Measurements from ENCODE around the gene RAB24. TPM values are rescaled to one million over a fixed set of nuclear protein-coding genes. Genes with fewer than 3 reads are reported as not detected.

The RAB24 gene
- 22.1 and 25.9 TPM in 2 replicates for total RNA-seq
- polyA plus RNA-seq = 27.9 and 34.2 TPM in 2 replicates
- polyA plus RNA-seq (2012) = 30.7 and 30.9 TPM in 2 replicates
- polyA minus RNA-seq (ENCODE audit: low replicate concordance) = 4.0 and 13.4 TPM in 2 replicates

DNA sequence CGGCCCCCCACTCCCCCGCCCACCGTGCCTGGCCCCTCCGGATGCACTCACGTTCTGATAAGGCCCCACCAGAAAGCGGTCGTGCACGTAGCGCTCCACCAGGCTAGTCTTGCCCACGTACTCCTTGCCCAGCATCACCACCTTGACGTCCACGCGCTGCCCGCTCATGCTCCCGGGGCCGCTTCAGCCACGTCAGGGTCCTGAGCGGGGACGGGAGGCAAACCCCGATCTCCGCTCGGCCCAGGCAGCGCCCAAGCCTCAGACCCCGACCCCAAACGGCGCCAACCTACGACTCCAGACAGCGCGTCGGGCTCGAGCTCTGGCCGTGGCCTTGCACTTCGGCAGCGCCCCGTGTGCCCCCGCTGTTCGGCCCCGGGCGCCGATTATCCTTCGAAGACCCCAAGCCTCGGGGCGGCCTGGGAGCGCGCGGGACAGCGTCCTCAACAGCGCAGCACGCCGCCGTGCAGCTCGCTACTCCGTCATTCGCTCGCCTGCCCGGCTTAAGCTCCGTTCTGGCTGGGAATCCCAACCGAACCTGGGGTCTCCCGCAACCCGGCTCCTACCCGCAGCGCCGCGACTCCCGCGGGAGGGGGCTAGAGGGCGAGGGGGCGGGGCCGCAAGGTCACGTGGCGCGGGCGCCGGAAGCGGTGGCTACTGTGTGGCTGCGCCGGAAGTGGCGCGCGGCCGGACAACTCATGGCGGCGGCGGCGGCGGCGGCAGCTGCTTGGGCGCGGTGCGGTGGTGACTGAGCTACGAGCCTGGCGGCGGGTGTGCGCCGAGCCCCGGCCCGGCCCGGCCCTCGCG is at the start of gene RAB24, which contains the start of gene PRELID1:
TSS of gene RAB24 (minus strand) at position 599 of the 804 bp plus-strand sequence. CDS start at position 168, 431 bp downstream.
TSS of gene PRELID1 (plus strand) at position 679 of the 804 bp plus-strand sequence. CDS start 187 bp downstream, outside the sequence.
- peaks cover 26% of the 10 kb centered on the region for H3K36me3 ChIP-seq (ENCODE audit: control insufficient read depth, insufficient read depth, low read length)
- H3K9me3 ChIP-seq (ENCODE audit: control insufficient read depth, insufficient read depth, low read depth, low read length) = no peaks in the 10 kb centered on the region
- peak; percentile 79 for DNase-seq (ENCODE audit: low read depth in 2 of 2)
- peak within 1 kb of the TSS; percentile 67 for H2AFZ ChIP-seq (ENCODE audit: low read length)
- no peaks in the 10 kb centered on the region for H4K20me1 ChIP-seq (ENCODE audit: control insufficient read depth, extremely low read depth, insufficient read depth, low read length)
- TF ChIP-seq EZH2 (IDR thresholded peaks at IDR 0.05; ENCODE audit: low read length, missing control alignments) = no peak
- TF ChIP-seq, protein P1, sequence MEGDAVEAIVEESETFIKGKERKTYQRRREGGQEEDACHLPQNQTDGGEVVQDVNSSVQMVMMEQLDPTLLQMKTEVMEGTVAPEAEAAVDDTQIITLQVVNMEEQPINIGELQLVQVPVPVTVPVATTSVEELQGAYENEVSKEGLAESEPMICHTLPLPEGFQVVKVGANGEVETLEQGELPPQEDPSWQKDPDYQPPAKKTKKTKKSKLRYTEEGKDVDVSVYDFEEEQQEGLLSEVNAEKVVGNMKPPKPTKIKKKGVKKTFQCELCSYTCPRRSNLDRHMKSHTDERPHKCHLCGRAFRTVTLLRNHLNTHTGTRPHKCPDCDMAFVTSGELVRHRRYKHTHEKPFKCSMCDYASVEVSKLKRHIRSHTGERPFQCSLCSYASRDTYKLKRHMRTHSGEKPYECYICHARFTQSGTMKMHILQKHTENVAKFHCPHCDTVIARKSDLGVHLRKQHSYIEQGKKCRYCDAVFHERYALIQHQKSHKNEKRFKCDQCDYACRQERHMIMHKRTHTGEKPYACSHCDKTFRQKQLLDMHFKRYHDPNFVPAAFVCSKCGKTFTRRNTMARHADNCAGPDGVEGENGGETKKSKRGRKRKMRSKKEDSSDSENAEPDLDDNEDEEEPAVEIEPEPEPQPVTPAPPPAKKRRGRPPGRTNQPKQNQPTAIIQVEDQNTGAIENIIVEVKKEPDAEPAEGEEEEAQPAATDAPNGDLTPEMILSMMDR (conservative IDR thresholded peaks at IDR 0.05 in 1 of 2, IDR thresholded peaks at IDR 0.05 in 1 of 2; ENCODE audit: low read depth in 1 of 2, low read length in 2 of 2) = peak; percentile 5 to 25
- H3K79me2 ChIP-seq (ENCODE audit: control insufficient read depth, insufficient read depth, low read length) = peaks cover 37% of the 10 kb centered on the region
- peak within 1 kb of the TSS; percentile 56 to 95 (median 89) for H3K4me3 ChIP-seq (replicated peaks in 1 of 4; ENCODE audit: control extremely low read depth in 1 of 4, insufficient read depth in 1 of 4, low read depth in 3 of 4, low read length in 4 of 4)
- H3K9ac ChIP-seq (ENCODE audit: insufficient read depth, low read length) = peak within 1 kb of the TSS; percentile 89
- no peaks in the 10 kb centered on the region for H3K27me3 ChIP-seq (ENCODE audit: control insufficient read depth, insufficient read depth, low read length)
- H3K4me2 ChIP-seq (ENCODE audit: extremely low read depth, insufficient read depth, low read length) = peak within 1 kb of the TSS; percentile 85
- H3K27ac ChIP-seq (ENCODE audit: insufficient read depth, low read length) = peak within 1 kb of the TSS; percentile 87
- H3K4me1 ChIP-seq (ENCODE audit: control insufficient read depth, extremely low read depth, insufficient read depth, low read length) = peaks cover 15% of the 10 kb centered on the region

DNA sequence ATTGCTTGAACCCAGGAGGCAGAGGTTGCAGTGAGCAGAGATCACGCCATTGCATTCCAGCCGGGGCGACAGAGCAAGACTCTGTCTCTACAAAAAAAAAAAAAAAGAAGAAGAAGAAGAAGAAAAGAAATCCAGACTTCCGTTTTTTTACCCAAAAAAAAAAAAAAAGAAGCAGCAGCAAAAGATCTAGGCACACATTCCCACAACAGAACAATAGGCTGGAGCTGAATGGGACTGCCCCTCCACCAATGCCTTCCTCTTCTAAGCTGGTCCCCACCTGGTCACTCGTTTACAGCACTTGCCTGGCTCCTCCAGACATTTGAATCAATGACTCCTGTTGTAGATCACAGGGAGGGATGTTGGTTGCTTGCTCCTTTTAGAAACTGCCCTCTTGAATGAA is 49.6 kb upstream of the RAB24 start:
- Histone ChIP-seq H2AFZ (ENCODE audit: low read length) (no peak overlapping the region), H3K27ac (ENCODE audit: insufficient read depth, low read length) (no peak overlapping the region), H3K79me2 (ENCODE audit: control insufficient read depth, insufficient read depth, low read length) (peaks cover 28% of the 10 kb centered on the region), H3K9me3 (ENCODE audit: control insufficient read depth, insufficient read depth, low read depth, low read length) (no peaks in the 10 kb centered on the region), H3K4me2 (ENCODE audit: extremely low read depth, insufficient read depth, low read length) (no peak overlapping the region), H3K4me3 (replicated peaks in 1 of 4; ENCODE audit: control extremely low read depth in 1 of 4, insufficient read depth in 1 of 4, low read depth in 3 of 4, low read length in 4 of 4) (no peak overlapping the region), H3K36me3 (ENCODE audit: control insufficient read depth, insufficient read depth, low read length) (peaks cover 2% of the 10 kb centered on the region), H3K9ac (ENCODE audit: insufficient read depth, low read length) (no peak overlapping the region), H4K20me1 (ENCODE audit: control insufficient read depth, extremely low read depth, insufficient read depth, low read length) (no peaks in the 10 kb centered on the region), H3K4me1 (ENCODE audit: control insufficient read depth, extremely low read depth, insufficient read depth, low read length) (peaks cover 9% of the 10 kb centered on the region), H3K27me3 (ENCODE audit: control insufficient read depth, insufficient read depth, low read length) (no peaks in the 10 kb centered on the region)
- TF ChIP-seq EZH2 (IDR thresholded peaks at IDR 0.05; ENCODE audit: low read length, missing control alignments) = no peak
- TF ChIP-seq, protein P1 (conservative IDR thresholded peaks at IDR 0.05 in 1 of 2, IDR thresholded peaks at IDR 0.05 in 1 of 2; ENCODE audit: low read depth in 1 of 2, low read length in 2 of 2) = no peak
- no peak for DNase-seq (ENCODE audit: low read depth in 2 of 2)
